GM12865 (cell line): ENCODE measurements around the gene SEBOX.

Source experiments
- DNase-seq: peaks from one replicate; pipeline ENCODE4 v3.0.0; 2010; ENCODE audit warnings: low read depth
- H3K4me3 ChIP-seq: 2 replicates; pipeline ENCODE4 v1.5.1; 2011; ENCODE audit warnings: mild to moderate bottlenecking, low read depth, low read length, control low read depth
- CTCF ChIP-seq: IDR thresholded peaks from 2 replicates; pipeline ENCODE4 v1.5.1; 2011; ENCODE audit warnings: low read length, control low read depth, low read depth, inconsistent platforms; ENCODE audit not compliant: insufficient read depth; ENCODE audit errors: missing control alignments

The SEBOX gene

GRCh38 chr17:28363186-28363585 lies 1.8 kb downstream of the SEBOX start:
- no peak for TF ChIP-seq CTCF
- DNase-seq, result no peak
- H3K4me3 ChIP-seq, result no peak overlapping the region

- peak overlapping the region; percentile 90 for H3K4me3 ChIP-seq
- no peak for DNase-seq
- no peak for TF ChIP-seq CTCF
Measured at GRCh38 chr17:28357901-28358197, 7.2 kb downstream of the SEBOX start.

GRCh38 chr17:28357061-28357900 lies 7.7 kb downstream of the SEBOX start, which contains the start of gene POLDIP2:
TSS of gene POLDIP2 (minus strand) at chr17:28357527. CDS start at chr17:28357448, 79 bp downstream.
- peak; percentile 97 for DNase-seq
- TF ChIP-seq CTCF, result peak; percentile 11
- H3K4me3 ChIP-seq, result peak within 1 kb of the TSS; percentile 90

DNA sequence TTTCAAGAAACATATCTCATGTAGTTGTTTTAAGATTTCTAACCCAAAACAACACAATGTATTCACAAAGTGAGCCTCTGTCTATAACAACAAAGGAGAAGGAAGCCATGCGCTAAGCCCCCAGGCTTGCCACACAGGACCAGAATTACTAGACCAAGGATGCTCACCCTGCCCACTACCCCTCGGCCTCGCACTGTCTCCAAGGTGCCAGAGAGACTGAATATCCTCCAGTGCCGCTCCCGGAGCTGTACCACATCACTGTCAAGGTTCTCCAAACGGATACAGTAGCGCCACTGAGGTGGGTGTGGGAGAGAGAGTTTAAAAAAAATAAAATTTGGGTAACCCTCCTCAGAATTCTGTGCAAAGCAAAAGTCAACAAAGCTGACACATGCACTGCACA lies 14.7 kb downstream of the SEBOX start:
- H3K4me3 ChIP-seq, result no peak overlapping the region
- no peak for DNase-seq
- no peak for TF ChIP-seq CTCF

GRCh38 chr17:28348979-28349378 lies 16.0 kb downstream of the SEBOX start:
- TF ChIP-seq CTCF, result no peak
- no peak for DNase-seq
- H3K4me3 ChIP-seq, result no peak overlapping the region

- no peak for DNase-seq
- TF ChIP-seq CTCF, result no peak
- no peak overlapping the region for H3K4me3 ChIP-seq
Measured at GRCh38 chr17:28347261-28347891, 17.6 kb downstream of the SEBOX start.
